ENCODE results near the gene SRP72.

Gene SRP72

GRCh38 chr4:56512166-56512565 is 44.7 kb downstream of the SRP72 start:
- no peaks in the 10 kb centered on the region for H3K27me3 ChIP-seq (ENCODE audit: insufficient read depth, poor library complexity, severe bottlenecking)
- TF ChIP-seq REST (IDR thresholded peaks at IDR 0.05; ENCODE audit: insufficient replicate concordance, low read depth), result no peak
- TF ChIP-seq SPI1 (IDR thresholded peaks at IDR 0.05; ENCODE audit: borderline replicate concordance, low read depth), result no peak
- H3K27ac ChIP-seq (replicated peaks), result no peak overlapping the region
- no peak overlapping the region for H3K4me3 ChIP-seq (replicated peaks; ENCODE audit: insufficient read depth, low read length)
- DNase-seq (ENCODE audit: low read depth in 1 of 2, low spot score in 1 of 2), result no peak

- TF ChIP-seq REST (IDR thresholded peaks at IDR 0.05; ENCODE audit: insufficient replicate concordance, low read depth) (no peak), POLR2AphosphoS5 (IDR thresholded peaks at IDR 0.05; ENCODE audit: low read depth) (no peak), CTCF (IDR thresholded peaks at IDR 0.05; ENCODE audit: insufficient read depth, low read length) (no peak), GABPA (IDR thresholded peaks at IDR 0.05; ENCODE audit: low read depth) (no peak), SPI1 (IDR thresholded peaks at IDR 0.05; ENCODE audit: borderline replicate concordance, low read depth) (no peak)
- Histone ChIP-seq H3K27me3 (ENCODE audit: insufficient read depth, poor library complexity, severe bottlenecking) (no peaks in the 10 kb centered on the region), H3K4me3 (replicated peaks; ENCODE audit: insufficient read depth, low read length) (no peak overlapping the region), H3K27ac (replicated peaks) (no peak overlapping the region)
- DNase-seq (ENCODE audit: low read depth in 1 of 2, low spot score in 1 of 2), result no peak
These were observed 46.1 kb downstream of the SRP72 start for GRCh38 chr4:56513517-56513916.

- Histone ChIP-seq H3K27ac (replicated peaks) (no peak overlapping the region), H3K27me3 (ENCODE audit: insufficient read depth, poor library complexity, severe bottlenecking) (peaks cover 22% of the 10 kb centered on the region), H3K4me3 (replicated peaks; ENCODE audit: insufficient read depth, low read length) (peak overlapping the region; percentile 46)
- peak; percentile 40 to 57 for DNase-seq (ENCODE audit: low read depth in 1 of 2, low spot score in 1 of 2)
- no peak for TF ChIP-seq SPI1 (IDR thresholded peaks at IDR 0.05; ENCODE audit: borderline replicate concordance, low read depth)
- TF ChIP-seq POLR2AphosphoS5 (IDR thresholded peaks at IDR 0.05; ENCODE audit: low read depth), result no peak
- TF ChIP-seq CTCF (IDR thresholded peaks at IDR 0.05; ENCODE audit: insufficient read depth, low read length), result no peak
- TF ChIP-seq REST (IDR thresholded peaks at IDR 0.05; ENCODE audit: insufficient replicate concordance, low read depth), result no peak
- no peak for TF ChIP-seq GABPA (IDR thresholded peaks at IDR 0.05; ENCODE audit: low read depth)
These were observed 63.1 kb downstream of the SRP72 start for GRCh38 chr4:56530269-56531148.

Data from HL-60 (cell line).